Adipose tissue (tissue), 3 donors: Measurements from ENCODE around the gene DPPA5. TPM values are rescaled to one million over a fixed set of nuclear protein-coding genes. Genes with fewer than 3 reads are reported as not detected.
"Not testable (repeated sequence)": the region's sequence is repeated elsewhere in the genome, so short reads cannot be mapped to it uniquely, and the experiment has no call there.

ENCODE experiments used
- H3K27ac ChIP-seq: one replicate; pipeline ENCODE4 v1.5.1; 2013; ENCODE audit warnings: low read depth, low read length
- WGBS, 3 donors: extraction: QIAGEN DNeasy Blood & Tissue Kit; methylation state at CpG; one replicate each; pipeline ENCODE4 v1.1.7; 2013; 5-methylcytosine and 5-hydroxymethylcytosine counted together
- polyA plus RNA-seq, 3 donors: library from polyadenylated mRNA; stranded (reverse); fragments of 200-250 nt; gene quantifications; one replicate each; pipeline ENCODE4 v1.2.3, GENCODE V29; 2013
- donor health status: healthy with polysubstance abuse.
- donor health status: Bipolar disorder and iron deficiency.
- donor health status: healthy.

The DPPA5 gene
- not detected for polyA plus RNA-seq

DNA sequence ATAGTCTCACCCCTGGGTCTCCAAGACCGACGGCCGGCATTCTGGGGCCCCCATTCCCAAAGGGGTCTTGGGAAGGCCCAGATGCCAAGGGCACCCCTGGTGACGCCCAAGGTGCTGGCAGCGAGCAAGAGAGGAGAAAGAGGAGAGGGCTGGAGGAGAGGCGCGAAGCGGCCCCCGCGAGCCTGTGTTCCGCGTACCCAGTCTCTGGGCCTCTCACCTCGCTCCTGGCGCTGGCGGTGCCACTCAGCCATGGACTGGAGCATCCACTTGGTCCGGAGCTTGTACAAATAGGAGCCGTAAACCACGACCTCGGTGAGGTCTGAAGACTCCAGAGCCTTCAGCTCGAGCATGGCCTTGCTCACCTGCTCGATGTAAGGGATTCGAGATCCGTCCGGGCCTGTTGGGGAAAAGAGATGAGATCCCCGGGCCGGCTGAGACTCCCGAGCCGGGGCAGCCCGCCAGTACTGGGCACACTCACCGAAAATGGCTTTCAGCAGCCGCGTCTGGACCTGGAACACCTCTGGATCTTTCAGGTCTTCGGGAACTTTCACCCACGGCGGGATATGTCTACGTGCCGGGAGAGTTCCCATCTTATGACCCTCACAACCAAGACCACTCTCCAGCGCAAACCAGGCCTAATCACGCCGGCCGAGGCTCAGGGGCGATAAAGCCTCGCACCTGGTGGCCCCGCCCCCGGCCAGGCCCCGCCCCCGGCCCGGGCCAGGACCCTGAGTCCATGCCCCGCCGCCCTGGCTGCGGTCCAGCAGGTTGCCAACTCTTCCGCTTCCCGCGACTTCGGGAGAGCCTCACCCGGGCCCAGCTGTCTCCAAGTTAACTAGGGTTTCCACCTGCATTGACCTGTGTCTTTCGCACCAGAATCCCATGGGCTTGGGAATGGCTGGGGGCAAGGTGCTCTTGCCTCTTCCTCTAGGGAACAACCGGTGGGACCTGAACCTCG, at the start of gene DPPA5:
DPPA5 (minus strand) TSS at position 641 of the 958 bp plus-strand sequence; CDS start at position 590, 51 bp downstream.
- 75 to 85% (median 84%) methylated on average over 57 to 59 of the region's 59 CpGs for WGBS, 3 donors
- H3K27ac ChIP-seq, result no peak within 1 kb of the TSS

DNA sequence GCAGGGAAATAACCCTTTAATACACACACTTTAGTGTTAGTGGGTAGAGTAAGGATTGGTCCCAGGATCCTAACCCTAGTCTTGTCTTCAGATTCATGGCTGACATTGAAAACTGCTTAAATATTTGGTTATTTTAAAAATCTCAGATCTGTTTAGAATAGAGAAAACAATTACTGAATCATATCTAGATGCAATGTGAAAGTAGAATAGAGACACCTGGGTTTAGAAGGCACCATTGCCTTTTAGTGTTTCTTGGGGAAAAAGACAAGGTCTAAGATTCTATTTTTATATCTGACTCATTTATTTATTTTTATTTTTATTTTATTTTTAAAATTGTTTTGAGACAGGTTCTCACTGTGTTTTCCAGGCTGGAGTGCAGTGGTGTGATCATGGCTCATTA, 46.6 kb upstream of the DPPA5 start:
- no peak overlapping the region for H3K27ac ChIP-seq

GRCh38 chr6:73395875-73396274, 41.8 kb upstream of the DPPA5 start:
- no peak overlapping the region for H3K27ac ChIP-seq
- WGBS, 3 donors, result 91 to 98% (median 96%) methylated on average over 10 of the region's 10 CpGs

DNA sequence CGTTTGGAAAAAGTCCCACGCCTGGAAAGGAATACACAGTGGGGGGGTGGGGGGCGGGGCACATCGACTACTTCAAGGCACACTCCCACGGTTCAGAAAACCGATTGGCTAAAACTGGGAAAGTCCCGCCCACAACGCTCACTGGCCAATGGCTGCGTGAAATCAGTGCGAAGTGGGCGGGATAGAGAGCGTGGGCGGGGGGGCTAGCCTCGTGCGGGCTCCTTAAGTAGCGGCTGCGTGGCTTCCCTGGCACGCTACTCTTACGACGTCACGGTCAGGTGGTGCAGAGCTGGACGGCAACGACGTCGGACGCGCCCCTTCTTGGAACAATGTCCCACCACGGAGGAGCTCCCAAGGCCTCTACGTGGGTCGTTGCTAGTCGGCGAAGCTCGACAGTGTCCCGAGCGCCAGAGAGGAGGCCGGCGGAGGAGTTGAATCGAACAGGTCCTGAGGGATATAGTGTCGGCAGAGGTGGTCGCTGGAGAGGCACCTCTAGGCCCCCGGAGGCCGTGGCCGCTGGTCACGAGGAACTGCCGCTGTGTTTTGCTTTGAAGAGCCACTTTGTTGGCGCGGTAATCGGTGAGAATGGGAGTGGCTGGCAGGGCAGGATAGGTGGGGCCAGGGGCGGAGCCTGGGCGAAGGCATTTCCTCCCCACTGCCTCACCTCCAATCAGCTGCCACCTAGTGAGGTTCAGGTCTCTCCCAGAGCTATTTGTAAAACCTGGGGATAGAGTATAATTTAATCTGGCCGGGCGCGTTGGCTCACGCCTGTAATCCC, 40.7 kb upstream of the DPPA5 start, which contains the start of gene DDX43:
DDX43 (plus strand) TSS at position 252 of the 778 bp plus-strand sequence; CDS start at position 330, 78 bp downstream.
- no peak within 1 kb of the TSS for H3K27ac ChIP-seq
- whole genome bisulfite sequencing, 3 donors, result 58 to 80% (median 73%) methylated on average over 53 to 54 of the region's 54 CpGs

DNA sequence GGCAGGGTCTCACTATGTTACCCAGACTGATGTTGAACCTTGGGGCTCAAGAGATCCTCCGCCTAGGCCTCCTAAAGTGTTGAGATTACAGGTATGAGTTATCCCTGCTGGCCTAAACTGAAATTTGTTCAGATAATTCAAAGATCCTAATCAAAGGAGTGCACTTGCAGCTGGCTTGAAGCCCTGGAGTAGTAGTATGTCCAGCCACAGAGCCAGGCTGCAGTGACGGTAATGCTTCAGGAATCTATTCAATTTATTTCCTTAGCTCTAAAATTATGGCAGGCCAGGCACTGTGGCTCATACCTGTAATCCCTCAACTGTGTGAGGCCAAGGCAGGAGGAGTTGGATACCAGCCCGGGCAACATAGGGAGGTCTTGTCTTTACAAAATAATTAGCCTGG, 39.2 kb upstream of the DPPA5 start:
- 87 to 98% (median 91%) methylated on average over 3 of the region's 3 CpGs for WGBS, 3 donors
- H3K27ac ChIP-seq, result no peak overlapping the region

DNA sequence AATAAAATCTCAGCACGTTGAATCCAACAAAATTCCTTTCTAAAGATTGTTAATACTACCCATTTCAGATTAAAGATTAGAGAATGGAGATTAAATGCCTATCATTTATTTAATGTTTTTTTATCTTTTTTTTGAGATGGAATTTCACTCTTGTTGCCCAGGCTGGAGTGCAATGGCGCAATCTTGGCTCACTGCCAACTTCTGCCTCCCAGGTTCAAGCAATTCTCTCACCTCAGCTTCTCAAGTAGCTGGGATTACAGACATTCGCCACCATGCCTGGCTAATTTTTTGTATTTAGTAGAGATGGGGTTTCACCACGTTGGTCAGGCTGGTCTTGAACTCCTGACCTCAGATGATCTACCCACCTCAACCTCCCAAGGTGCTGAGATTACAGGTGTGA, 38.1 kb upstream of the DPPA5 start:
- 67 to 74% (median 68%) methylated on average over 4 of the region's 4 CpGs for WGBS, 3 donors
- not testable (repeated sequence) for H3K27ac ChIP-seq

DNA sequence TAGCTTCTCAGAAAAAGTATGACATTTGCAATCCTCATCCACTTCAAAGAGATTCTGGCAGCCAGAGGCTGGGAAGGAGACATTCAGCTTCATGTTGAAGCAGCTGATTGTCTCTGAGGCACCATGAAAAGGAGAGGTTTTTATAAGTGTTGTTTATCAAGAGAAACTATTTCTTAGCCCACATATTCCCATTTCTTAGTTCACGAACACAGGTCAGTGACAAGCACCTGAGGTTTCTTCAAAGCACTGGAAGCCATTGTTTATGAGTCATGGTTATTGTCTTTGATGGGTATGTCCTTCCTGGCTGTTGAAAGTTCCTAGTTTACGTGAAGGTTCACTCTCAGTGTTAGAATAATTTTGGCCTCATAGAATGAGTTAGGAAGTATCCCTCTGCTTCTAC, 37.6 kb upstream of the DPPA5 start:
- WGBS, 3 donors, result 67 to 77% (median 70%) methylated on average over 2 of the region's 2 CpGs
- H3K27ac ChIP-seq, result no peak overlapping the region

- WGBS, 3 donors, result 74 to 87% (median 85%) methylated on average over 10 of the region's 10 CpGs
- H3K27ac ChIP-seq, result no peak overlapping the region
Measured at GRCh38 chr6:73389854-73390253, 35.8 kb upstream of the DPPA5 start.

- no peak overlapping the region for H3K27ac ChIP-seq
- WGBS, 3 donors, result 1 to 3% (median 1%) methylated on average over 38 of the region's 38 CpGs
Measured at GRCh38 chr6:73388800-73389512, 34.9 kb upstream of the DPPA5 start.

DNA sequence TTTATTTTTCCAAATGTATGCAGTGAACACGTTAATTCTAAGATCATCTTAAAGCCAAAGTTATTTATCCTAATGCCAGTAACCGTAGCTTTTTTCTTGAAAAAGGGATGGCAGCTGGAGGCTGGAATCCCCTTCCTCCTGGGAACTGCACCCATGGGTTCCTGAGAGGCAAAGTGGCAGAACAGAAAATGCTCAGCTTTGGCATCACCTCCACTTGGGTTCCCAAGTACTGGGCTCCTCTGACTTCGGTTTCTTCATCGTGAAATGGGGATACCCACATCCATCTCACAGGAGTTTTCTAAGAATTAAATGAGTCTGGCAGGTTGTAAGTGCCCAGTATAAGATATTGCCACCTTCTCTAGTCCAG, 34.3 kb upstream of the DPPA5 start:
- 32 to 46% (median 36%) methylated on average over 4 of the region's 4 CpGs for WGBS, 3 donors
- H3K27ac ChIP-seq, result no peak overlapping the region

DNA sequence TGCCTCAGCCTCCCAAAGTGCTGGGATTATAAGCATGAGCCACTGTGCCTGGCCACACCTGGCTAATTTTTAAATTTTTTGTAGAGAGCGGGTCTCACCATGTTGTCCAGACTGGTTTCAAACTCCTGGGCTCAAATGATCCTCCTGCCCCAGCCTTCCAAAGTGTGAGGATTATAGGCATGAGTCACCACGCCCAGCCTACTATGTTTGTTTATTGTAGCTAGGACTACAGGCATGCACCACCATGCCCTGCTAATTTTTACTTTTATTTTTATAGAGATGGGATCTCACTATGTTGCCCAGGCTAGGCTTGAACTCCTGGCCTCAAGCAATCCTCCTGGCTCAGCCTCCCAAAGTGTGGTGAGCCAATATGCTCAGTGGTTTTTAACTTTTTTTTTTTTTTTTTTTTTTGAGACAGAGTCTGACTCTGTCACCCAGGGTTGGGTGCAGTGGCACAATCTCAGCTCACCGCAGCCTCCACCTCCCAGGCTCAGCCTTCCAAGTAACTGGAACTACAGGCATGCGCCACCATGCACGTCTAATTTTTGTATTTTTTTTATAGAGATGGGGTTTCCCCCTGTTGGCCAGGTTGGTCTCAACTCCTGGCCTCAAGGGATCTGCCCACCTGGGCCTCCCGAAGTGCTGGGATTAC, 28.5 kb upstream of the DPPA5 start:
- H3K27ac ChIP-seq, result no peak overlapping the region
- WGBS, 3 donors, result 87 to 90% (median 88%) methylated on average over 6 of the region's 6 CpGs

DNA sequence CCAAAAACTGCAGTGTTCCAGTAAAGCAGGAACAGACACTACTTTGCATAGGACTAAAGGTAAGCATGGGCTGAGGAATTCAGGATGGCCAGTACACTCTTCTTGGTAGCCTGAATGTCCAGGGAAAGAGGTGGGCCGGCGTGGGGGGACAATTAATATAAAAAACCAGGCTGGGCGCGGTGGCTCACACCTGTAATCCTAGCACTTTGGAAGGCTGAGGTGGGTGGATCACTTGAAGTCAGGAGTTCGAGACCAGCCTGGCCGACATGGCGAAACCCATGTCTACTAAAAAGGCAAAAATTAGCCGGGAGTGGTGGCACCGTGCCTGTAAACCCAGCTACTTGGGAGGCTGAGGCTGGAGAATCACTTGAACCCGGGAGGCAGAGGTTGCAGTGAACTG, 27.5 kb upstream of the DPPA5 start:
- H3K27ac ChIP-seq, result not testable (repeated sequence)
- WGBS, 3 donors, result 90 to 95% (median 95%) methylated on average over 10 of the region's 10 CpGs

DNA sequence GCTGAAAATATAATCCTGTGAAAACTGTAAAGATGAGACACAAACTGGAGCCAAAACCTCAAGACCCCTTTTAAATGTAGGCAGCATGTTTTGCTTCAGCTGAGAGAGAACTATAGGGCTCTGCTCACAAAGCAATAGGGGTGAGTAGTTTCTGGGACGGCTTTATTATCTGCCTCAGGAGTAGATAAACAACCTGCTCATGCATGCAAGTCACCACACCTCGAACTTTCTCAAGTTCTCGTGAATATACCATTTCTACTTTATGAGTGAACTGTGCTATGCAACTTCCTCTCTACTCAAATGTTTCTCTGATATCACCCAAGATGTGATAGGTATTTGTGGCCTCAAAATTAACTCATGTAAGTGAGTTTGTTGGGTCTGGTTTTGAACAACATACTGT, 23.1 kb upstream of the DPPA5 start:
- H3K27ac ChIP-seq, result no peak overlapping the region
- 34 to 71% (median 63%) methylated on average over 3 of the region's 3 CpGs for WGBS, 3 donors

- H3K27ac ChIP-seq, result no peak overlapping the region
- 71 to 88% (median 80%) methylated on average over 1 of the region's 1 CpG for WGBS, 3 donors
Measured at GRCh38 chr6:73375216-73375615, 21.1 kb upstream of the DPPA5 start.

DNA sequence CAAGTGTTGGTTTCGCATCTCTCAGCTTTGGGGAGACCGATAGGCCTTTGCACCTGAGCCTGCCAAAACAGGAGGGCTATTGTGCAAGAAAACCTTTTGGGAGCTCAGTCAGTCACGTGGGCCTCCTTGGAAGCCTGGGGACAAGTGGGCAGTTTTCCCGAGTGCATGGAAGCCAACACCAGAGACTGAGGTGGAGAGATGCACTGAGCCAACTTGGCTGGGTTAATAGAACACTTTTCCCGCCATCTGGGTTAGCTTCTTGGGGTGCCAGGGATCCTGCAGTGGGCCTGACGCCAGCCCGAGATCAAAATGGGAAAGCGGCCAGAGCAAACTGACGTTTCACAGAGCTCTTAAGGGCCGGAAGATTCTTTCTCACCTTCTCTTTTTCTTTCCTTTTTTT, 18.4 kb upstream of the DPPA5 start:
- no peak overlapping the region for H3K27ac ChIP-seq
- WGBS, 3 donors, result 80 to 86% (median 84%) methylated on average over 10 of the region's 10 CpGs

DNA sequence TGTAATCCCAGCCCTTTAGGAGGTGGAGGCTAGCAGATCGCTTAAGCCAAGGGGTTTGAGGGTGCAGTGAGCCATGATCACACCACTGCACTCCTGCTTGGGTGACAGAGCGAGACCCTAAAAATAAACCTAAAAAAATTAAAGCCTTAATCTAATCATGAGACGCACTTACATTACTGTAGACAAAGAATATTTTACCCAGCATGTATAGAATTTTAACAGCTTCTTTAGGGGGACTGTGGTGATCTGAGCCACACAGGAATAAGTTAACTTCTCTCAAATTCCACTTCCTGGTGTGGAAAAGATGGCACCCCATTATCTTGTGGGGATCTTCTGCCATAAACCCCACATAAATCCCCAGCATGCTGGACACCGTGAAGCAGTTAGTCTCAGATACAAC, 17.9 kb upstream of the DPPA5 start:
- WGBS, 3 donors, result 95 to 99% (median 95%) methylated on average over 4 of the region's 4 CpGs
- H3K27ac ChIP-seq, result no peak overlapping the region

- WGBS, 3 donors, result 95 to 97% (median 97%) methylated on average over 36 of the region's 36 CpGs
- H3K27ac ChIP-seq, result no peak within 1 kb of the TSS
Measured at GRCh38 chr6:73369563-73369962, 15.5 kb upstream of the DPPA5 start, which contains the start of gene OOEP. TSS of gene OOEP (minus strand) at chr6:73369897. CDS start at chr6:73369792, 105 bp downstream.

DNA sequence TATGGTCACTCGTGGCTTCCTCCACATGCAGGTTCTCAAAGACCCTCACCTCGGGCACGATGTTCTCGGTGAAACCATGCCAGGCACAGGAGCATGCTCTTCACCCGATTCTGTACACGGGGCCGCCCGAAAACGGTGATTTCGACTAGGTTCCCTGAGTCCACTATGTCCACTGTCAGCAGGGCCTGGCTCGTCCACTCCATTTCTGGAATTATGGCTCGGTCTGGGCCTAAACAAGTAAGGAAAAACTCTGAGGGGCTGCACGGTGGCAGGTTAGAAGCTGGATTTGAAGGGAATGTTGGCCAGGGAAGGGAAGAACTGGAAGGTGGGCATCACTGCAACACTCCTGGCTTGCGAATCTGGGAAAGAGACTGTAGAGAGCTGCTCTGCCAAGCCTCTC, 15.1 kb upstream of the DPPA5 start:
- 90 to 93% (median 92%) methylated on average over 14 of the region's 14 CpGs for WGBS, 3 donors
- no peak overlapping the region for H3K27ac ChIP-seq
